Chondrocyte (in vitro differentiated cells): Measurements from ENCODE around the gene SLC35E3. TPM values are rescaled to one million over a fixed set of nuclear protein-coding genes. Genes with fewer than 3 reads are reported as not detected.
"Not testable (repeated sequence)": the region's sequence is repeated elsewhere in the genome, so short reads cannot be mapped to it uniquely, and the experiment has no call there.

Experiments
- DNase-seq: peaks from one replicate; pipeline ENCODE4 v3.0.0; 2021; ENCODE audit warnings: mixed read lengths, low spot score
- H3K27ac Mint-ChIP-seq: one replicate; pipeline ENCODE4 v1.8.0; 2021; ENCODE audit warnings: mild to moderate bottlenecking, moderate library complexity, mixed read lengths; ENCODE audit not compliant: unreplicated experiment
- H3K27me3 Mint-ChIP-seq: 2 replicates; pipeline ENCODE4 v1.8.0; 2021; ENCODE audit warnings: low read depth, mixed read lengths
- H3K36me3 Mint-ChIP-seq: 2 replicates; pipeline ENCODE4 v1.8.0; 2021; ENCODE audit warnings: low read depth, mixed read lengths
- H3K4me1 Mint-ChIP-seq: 2 replicates; pipeline ENCODE4 v1.8.0; 2021; ENCODE audit warnings: low read depth, mild to moderate bottlenecking, mixed read lengths
- H3K4me3 Mint-ChIP-seq: one replicate; pipeline ENCODE4 v1.8.0; 2021; ENCODE audit warnings: mild to moderate bottlenecking, moderate library complexity, mixed read lengths; ENCODE audit not compliant: unreplicated experiment
- H3K9me3 Mint-ChIP-seq: 2 replicates; pipeline ENCODE4 v1.8.0; 2021; ENCODE audit warnings: low read depth, mixed read lengths
- total RNA-seq: library from RNA; stranded (reverse); gene quantifications from 3 replicates; pipeline ENCODE4 v1.2.1, GENCODE V29; 2021
- TF ChIP-seq, protein P1 (sequence below): fragments of 200-600 bp; sonication (generic); IDR thresholded peaks from 2 replicates; pipeline ENCODE4 v1.5.0; 2021; ENCODE audit warnings: antibody characterized with exemption, mild to moderate bottlenecking, moderate library complexity

The SLC35E3 gene
- total RNA-seq, 1 donor from 2014 or later = 13.6 TPM

DNA sequence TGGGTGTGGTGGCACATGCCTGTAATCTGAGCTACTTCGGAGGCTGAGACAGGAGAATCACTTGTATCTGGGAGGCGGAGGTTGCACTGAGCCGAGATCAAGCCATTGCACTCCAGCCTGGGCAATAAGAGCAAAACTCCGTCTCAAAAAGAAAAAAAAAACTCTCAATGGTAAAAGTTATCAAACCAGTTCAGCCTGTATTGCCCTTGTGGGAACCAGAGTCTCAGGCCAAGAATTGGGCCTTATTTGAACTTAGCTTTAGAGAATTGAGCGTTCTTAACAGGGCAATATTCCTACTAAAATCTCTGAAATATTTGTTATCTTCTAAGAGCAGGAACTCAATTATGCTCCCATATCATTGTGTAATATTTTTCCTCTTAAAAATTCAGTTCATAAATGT is 54.3 kb downstream of the SLC35E3 start:
- no peaks in the 10 kb centered on the region for H3K4me1 Mint-ChIP-seq
- H3K9me3 Mint-ChIP-seq = no peaks in the 10 kb centered on the region
- H3K27ac Mint-ChIP-seq = no peak overlapping the region
- TF ChIP-seq, protein P1, sequence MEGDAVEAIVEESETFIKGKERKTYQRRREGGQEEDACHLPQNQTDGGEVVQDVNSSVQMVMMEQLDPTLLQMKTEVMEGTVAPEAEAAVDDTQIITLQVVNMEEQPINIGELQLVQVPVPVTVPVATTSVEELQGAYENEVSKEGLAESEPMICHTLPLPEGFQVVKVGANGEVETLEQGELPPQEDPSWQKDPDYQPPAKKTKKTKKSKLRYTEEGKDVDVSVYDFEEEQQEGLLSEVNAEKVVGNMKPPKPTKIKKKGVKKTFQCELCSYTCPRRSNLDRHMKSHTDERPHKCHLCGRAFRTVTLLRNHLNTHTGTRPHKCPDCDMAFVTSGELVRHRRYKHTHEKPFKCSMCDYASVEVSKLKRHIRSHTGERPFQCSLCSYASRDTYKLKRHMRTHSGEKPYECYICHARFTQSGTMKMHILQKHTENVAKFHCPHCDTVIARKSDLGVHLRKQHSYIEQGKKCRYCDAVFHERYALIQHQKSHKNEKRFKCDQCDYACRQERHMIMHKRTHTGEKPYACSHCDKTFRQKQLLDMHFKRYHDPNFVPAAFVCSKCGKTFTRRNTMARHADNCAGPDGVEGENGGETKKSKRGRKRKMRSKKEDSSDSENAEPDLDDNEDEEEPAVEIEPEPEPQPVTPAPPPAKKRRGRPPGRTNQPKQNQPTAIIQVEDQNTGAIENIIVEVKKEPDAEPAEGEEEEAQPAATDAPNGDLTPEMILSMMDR = no peak
- DNase-seq = no peak
- no peak overlapping the region for H3K4me3 Mint-ChIP-seq
- H3K36me3 Mint-ChIP-seq = no peaks in the 10 kb centered on the region
- H3K27me3 Mint-ChIP-seq = no peaks in the 10 kb centered on the region

DNA sequence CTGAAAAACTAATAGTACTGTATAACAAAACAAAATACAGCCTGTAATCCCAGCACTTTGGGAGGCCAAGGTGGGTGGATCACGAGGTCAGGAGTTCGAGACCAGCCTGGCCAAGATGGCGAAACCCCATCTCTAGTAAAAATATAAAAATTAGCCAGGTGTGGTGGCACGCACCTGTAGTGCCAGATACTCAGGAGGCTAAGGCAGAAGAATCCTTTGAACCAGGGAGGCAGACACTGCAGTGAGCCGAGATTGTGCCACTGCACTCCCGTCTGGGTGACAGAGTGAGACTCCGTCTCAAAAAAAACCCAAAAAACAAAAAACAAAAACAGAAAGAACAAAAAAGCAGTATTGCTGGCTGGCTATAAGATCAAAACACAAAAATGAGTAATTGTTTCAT is 55.1 kb downstream of the SLC35E3 start:
- H3K4me3 Mint-ChIP-seq, H3K9me3 Mint-ChIP-seq, H3K36me3 Mint-ChIP-seq, DNase-seq, H3K27ac Mint-ChIP-seq, H3K4me1 Mint-ChIP-seq, H3K27me3 Mint-ChIP-seq: not testable (repeated sequence)

DNA sequence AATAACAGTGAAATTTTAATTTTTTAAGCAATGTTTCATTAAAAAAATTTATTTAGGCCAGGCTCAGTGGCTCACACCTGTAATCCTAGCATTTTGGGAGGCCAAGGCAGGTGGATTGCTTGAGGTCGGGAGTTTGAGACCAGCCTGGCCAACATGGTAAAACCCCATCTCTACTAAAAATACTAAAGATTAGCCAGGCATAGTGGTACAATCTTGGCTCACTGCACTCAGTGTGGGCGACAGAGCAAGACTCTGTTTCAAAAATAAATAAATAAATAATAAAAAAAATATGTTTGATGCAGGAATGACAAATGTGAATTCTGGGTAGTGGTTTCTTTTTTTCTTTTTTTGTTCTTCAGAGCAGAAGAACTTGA is 56.4 kb downstream of the SLC35E3 start:
- H3K27ac Mint-ChIP-seq, H3K4me3 Mint-ChIP-seq, H3K27me3 Mint-ChIP-seq, H3K9me3 Mint-ChIP-seq, H3K4me1 Mint-ChIP-seq, H3K36me3 Mint-ChIP-seq, DNase-seq: not testable (repeated sequence)

DNA sequence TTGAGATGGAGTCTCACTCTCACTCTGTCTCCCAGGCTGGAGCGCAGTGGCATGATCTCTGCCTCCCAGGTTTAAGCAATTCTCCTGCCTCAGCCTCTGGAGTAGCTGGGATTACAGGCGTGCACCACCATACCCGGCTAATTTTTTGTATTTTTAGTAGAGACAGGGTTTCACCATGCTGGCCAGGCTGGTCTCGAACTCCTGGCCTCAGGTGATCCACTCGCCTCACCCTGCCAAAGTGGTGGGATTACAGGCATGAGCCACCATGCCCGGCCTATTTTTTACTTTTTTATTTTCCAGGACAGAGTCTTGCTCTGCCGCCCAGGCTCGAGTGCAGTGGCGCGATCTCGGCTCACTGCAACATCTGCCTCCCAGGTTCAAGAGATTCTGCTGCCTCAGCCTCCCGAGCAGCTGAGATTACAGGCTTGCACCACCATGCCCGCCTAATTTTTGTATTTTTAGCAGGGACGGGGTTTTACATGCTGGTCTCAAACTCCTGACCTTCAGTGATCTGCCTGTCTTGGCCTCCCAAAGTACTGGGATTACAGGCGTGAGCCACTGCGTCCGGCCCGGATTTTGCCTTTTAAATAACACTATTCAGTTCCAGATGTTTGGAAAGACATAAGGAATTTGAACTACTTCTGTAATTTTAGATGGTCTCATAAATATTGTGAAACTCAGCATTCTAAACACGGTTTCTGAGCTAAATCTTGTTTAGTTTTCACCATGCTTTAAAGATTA is 57.1 kb downstream of the SLC35E3 start:
- not testable (repeated sequence) for H3K27me3 Mint-ChIP-seq, H3K27ac Mint-ChIP-seq, H3K36me3 Mint-ChIP-seq

DNA sequence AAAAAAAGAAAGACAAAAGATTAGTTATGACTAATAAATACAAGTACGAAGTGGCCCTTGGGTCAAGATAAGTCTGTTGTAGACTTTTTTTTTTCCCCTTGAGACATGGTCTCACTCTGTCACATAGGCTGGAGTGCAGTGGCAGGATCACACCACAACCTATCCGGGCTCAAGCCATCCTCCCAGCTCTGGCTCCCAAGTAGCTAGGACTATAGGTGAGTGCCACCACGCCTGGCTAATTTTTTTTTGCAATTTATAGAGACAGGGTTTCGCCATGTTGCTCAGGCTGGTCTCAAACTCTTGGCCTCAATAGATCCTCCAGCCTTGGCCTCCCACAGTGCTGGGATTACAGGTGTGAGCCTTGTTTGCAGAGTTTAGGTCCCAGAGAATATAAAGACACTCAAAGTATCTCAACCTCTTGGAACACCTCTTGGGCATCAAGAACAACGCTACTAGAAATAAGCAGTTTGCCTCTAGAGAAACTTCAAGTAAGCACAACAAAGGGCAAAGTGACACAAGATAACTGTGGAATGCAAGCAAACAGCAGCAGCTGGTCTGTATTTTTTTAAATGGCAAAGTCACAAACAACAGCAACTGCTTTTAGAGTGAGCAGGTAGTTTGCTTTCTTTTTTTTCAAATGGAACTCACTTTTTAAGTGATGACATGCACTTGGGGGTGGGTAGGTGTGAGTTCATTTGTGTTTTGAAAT is 58.1 kb downstream of the SLC35E3 start:
- Mint-ChIP-seq H3K9me3 (no peaks in the 10 kb centered on the region), H3K4me3 (no peak overlapping the region), H3K27me3 (no peaks in the 10 kb centered on the region), H3K4me1 (peaks cover 4% of the 10 kb centered on the region), H3K36me3 (no peaks in the 10 kb centered on the region), H3K27ac (no peak overlapping the region)
- TF ChIP-seq, protein P1 = no peak
- no peak for DNase-seq

More for the DNA sequence above, 57.1 kb downstream of the SLC35E3 start:
- H3K4me1 Mint-ChIP-seq, H3K9me3 Mint-ChIP-seq, DNase-seq, H3K4me3 Mint-ChIP-seq: not testable (repeated sequence)

DNA sequence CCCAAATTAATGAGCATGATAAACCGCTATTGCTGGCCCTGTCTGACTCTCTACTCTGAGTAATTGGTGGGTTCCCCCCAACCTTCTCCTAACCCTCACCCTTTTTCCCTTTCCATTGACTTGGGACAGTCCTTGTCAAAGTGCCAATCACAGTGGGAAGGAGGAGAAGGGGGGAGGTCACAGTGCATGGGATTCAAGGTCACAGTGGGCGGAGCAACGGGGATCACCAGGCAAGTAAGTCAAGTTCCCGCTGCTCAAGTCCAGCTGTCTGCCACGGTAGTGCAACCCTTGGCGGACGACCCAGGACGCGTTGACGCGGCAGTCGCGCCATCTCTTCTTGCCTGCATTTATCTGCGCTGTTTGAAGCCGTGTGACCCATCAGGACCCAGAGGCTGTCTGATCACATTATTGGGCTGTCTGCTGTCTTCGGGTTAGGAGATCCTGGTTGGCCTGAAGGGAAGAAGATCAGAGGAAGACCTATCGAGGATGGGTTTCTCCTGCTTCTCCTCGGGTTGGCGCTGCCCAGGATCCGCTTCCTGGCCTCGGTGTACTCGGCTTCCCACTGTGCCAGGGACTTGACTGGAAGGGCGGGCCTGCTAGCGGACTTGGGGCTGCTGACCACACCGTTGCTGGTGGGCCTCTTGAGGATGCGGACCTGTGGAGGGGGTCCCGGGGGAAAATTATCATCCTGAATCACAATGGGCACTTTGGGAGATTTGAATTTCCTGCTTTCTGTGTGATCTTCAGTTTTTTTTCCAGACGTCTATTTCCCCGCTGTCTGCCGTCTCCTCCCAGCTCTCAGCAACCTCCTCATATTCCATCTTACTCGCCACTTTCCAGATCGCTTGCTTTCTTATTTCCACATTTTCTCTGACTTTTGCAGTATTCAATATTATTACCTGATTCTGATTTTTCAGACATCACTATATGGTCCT is 58.9 kb downstream of the SLC35E3 start:
- Mint-ChIP-seq H3K36me3 (peaks cover 2% of the 10 kb centered on the region), H3K9me3 (no peaks in the 10 kb centered on the region), H3K27ac (no peak overlapping the region), H3K4me1 (peaks cover 4% of the 10 kb centered on the region), H3K27me3 (no peaks in the 10 kb centered on the region), H3K4me3 (no peak overlapping the region)
- DNase-seq = no peak
- TF ChIP-seq, protein P1 = no peak
